Liver (tissue), 9 donors: ENCODE results near the gene REEP3. TPM values are rescaled to one million over a fixed set of nuclear protein-coding genes. Genes with fewer than 3 reads are reported as not detected.

Source experiments
- DNase-seq: peaks from one replicate; pipeline ENCODE4 v3.0.0-alpha.2; 2017; ENCODE audit warnings: low spot score
- H3K27ac ChIP-seq, 2 donors: one replicate each; pipeline ENCODE4 v1.7.0; 2013; ENCODE audit warnings: inconsistent platforms in 2 of 2, low read length in 2 of 2, control low read depth in 1 of 2, low read depth in 1 of 2, mild to moderate bottlenecking in 1 of 2
- H3K27me3 ChIP-seq, 4 donors: one replicate each; pipeline versions ENCODE4 v1.6.1 to v1.7.0; 2013; ENCODE audit warnings: low read length in 3 of 4, inconsistent platforms in 1 of 4, mild to moderate bottlenecking in 1 of 4, moderate library complexity in 1 of 4; ENCODE audit not compliant: control insufficient read depth in 4 of 4, insufficient read depth in 4 of 4
- H3K36me3 ChIP-seq, 4 donors: one replicate each; pipeline versions ENCODE4 v1.6.1 to v1.7.0; 2013; ENCODE audit warnings: low read length in 3 of 4, mild to moderate bottlenecking in 3 of 4, low read depth in 1 of 4, moderate library complexity in 1 of 4; ENCODE audit not compliant: control insufficient read depth in 4 of 4, insufficient read depth in 3 of 4
- H3K4me1 ChIP-seq, 4 donors: one replicate each; pipeline versions ENCODE4 v1.6.1 to v1.7.0; 2013; ENCODE audit warnings: low read length in 3 of 4, mild to moderate bottlenecking in 3 of 4, moderate library complexity in 1 of 4; ENCODE audit not compliant: control insufficient read depth in 4 of 4, insufficient read depth in 4 of 4
- H3K4me3 ChIP-seq, 3 donors: one replicate each; pipeline versions ENCODE4 v1.6.1 to v1.7.0; 2013; ENCODE audit warnings: low read length in 3 of 3, control low read depth in 1 of 3, low read depth in 1 of 3, mild to moderate bottlenecking in 1 of 3
- H3K9ac ChIP-seq, 2 donors: one replicate each; pipeline ENCODE4 v1.7.0; 2013; ENCODE audit warnings: low read length in 2 of 2, mild to moderate bottlenecking in 2 of 2, moderate library complexity in 2 of 2, control low read depth in 1 of 2, low read depth in 1 of 2
- H3K9me3 ChIP-seq, 4 donors: one replicate each; pipeline versions ENCODE4 v1.6.1 to v1.7.0; 2013; ENCODE audit warnings: low read length in 3 of 4; ENCODE audit not compliant: control insufficient read depth in 4 of 4
- CTCF ChIP-seq: fragments of 150-350 bp; IDR thresholded peaks from 2 replicates; pipeline ENCODE4 v1.5.1; 2017; ENCODE audit warnings: improper control_type of control experiment, low read depth, low read length; ENCODE audit not compliant: missing input control
- EGR1 ChIP-seq, 2 donors: IDR thresholded peaks; 2 replicates each; pipeline ENCODE4 v1.6.1; 2016 to 2018; ENCODE audit warnings: antibody characterized with exemption in 2 of 2, low read depth in 2 of 2
- FOXA1 ChIP-seq: IDR thresholded peaks from 2 replicates; pipeline ENCODE4 v1.6.1; 2016; ENCODE audit warnings: antibody characterized with exemption
- FOXA2 ChIP-seq: IDR thresholded peaks from 2 replicates; pipeline ENCODE4 v1.6.1; 2016; ENCODE audit warnings: antibody characterized with exemption
- GABPA ChIP-seq, 2 donors: IDR thresholded peaks in 1 of 2; conservative IDR thresholded peaks in 1 of 2; 2 replicates each; pipeline ENCODE4 v1.6.1; 2016; ENCODE audit warnings: antibody characterized with exemption in 2 of 2, mild to moderate bottlenecking in 1 of 2, moderate library complexity in 1 of 2
- HNF4A ChIP-seq, 2 donors: conservative IDR thresholded peaks; 2 replicates each; pipeline ENCODE4 v1.6.1; 2016; ENCODE audit warnings: antibody characterized with exemption in 2 of 2, mild to moderate bottlenecking in 2 of 2
- HNF4G ChIP-seq: IDR thresholded peaks from 2 replicates; pipeline ENCODE4 v1.6.1; 2016; ENCODE audit warnings: antibody characterized with exemption
- JUND ChIP-seq, 2 donors: IDR thresholded peaks; 2 replicates each; pipeline ENCODE4 v1.6.1; 2016; ENCODE audit warnings: antibody characterized with exemption in 2 of 2
- NR2F2 ChIP-seq: IDR thresholded peaks from 2 replicates; pipeline ENCODE4 v1.6.1; 2016; ENCODE audit warnings: antibody characterized with exemption
- RAD21 ChIP-seq, 2 donors: IDR thresholded peaks; 2 replicates each; pipeline ENCODE4 v1.6.1; 2016; ENCODE audit warnings: antibody characterized with exemption in 2 of 2, mild to moderate bottlenecking in 2 of 2
- RXRA ChIP-seq, 2 donors: IDR thresholded peaks; 2 replicates each; pipeline ENCODE4 v1.6.1; 2017 to 2018; ENCODE audit warnings: antibody characterized with exemption in 2 of 2, mild to moderate bottlenecking in 1 of 2
- SP1 ChIP-seq: IDR thresholded peaks from 2 replicates; pipeline ENCODE4 v1.6.1; 2018; ENCODE audit warnings: antibody characterized with exemption, mild to moderate bottlenecking
- TAF1 ChIP-seq: conservative IDR thresholded peaks from 2 replicates; pipeline ENCODE4 v1.6.1; 2016; ENCODE audit warnings: antibody characterized with exemption, mild to moderate bottlenecking
- YY1 ChIP-seq: IDR thresholded peaks from 2 replicates; pipeline ENCODE4 v1.6.1; 2016; ENCODE audit warnings: antibody characterized with exemption, mild to moderate bottlenecking
- WGBS: extraction: QIAGEN DNeasy Blood & Tissue Kit; methylation state at CpG from one replicate; pipeline ENCODE4 v1.1.7; 2013; 5-methylcytosine and 5-hydroxymethylcytosine counted together
- polyA plus RNA-seq, 2 donors: library from polyadenylated mRNA; stranded (reverse) in 1 of 2; unstranded in 1 of 2; fragments of 200-250 nt in 1 of 2; fragments of >200 nt in 1 of 2; fragmentation: Nextera tagmentation in 1 of 2; extraction: Ambion mirVana in 1 of 2; gene quantifications; one replicate each; pipeline versions ENCODE4 v1.2.1 to v1.2.3, GENCODE V29; 2013 to 2015
- total RNA-seq, 2 donors: library from RNA; depleted of rRNA; stranded (reverse); fragments of >200 nt; gene quantifications; one replicate each; pipeline ENCODE4 v1.2.3, GENCODE V29; 2014
- TF ChIP-seq, protein P1 (sequence below): IDR thresholded peaks from 2 replicates; pipeline ENCODE4 v1.6.1; 2016; ENCODE audit warnings: antibody characterized with exemption
- TF ChIP-seq, protein P2 (sequence below): IDR thresholded peaks from 2 replicates; pipeline ENCODE4 v1.6.1; 2016; ENCODE audit warnings: antibody characterized with exemption
- TF ChIP-seq, protein P3 (sequence below): IDR thresholded peaks from 2 replicates; pipeline ENCODE4 v1.6.1; 2016; ENCODE audit warnings: antibody characterized with exemption
- TF ChIP-seq, protein P4 (sequence below): IDR thresholded peaks from 2 replicates; pipeline ENCODE4 v1.6.1; 2016; ENCODE audit warnings: antibody characterized with exemption, mild to moderate bottlenecking
- donor health status: healthy.
- donor health status: healthy.
- donor health status: healthy.
- donor health status: healthy.
- donor health status: healthy.

REEP3 gene
- total and polyA plus RNA-seq, 4 donors: 7.9 to 26.9 (median 18.2) TPM

DNA sequence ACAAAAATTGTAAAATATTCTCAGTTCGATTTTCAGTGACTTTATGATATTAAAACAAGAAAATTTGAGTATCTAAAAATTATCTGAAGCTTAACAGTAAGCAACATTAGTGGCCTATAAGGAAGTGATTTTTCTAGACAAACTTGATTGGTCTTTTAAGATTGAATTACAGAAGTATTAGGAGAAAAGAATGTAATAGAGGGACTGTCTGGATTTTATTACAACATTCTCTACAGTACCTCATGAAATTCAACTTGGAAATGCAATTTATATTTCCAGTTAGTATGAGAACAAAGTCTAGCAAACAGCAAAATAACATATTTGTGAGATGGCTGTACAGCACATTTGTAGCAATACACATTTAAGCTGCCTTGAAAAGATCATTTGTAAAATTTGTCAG is 18.8 kb downstream of the REEP3 start (continued):
- no peak for TF ChIP-seq CTCF
- no peak for TF ChIP-seq TAF1
- TF ChIP-seq, protein P1, sequence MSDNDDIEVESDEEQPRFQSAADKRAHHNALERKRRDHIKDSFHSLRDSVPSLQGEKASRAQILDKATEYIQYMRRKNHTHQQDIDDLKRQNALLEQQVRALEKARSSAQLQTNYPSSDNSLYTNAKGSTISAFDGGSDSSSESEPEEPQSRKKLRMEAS: no peak
- TF ChIP-seq FOXA1: no peak

DNA sequence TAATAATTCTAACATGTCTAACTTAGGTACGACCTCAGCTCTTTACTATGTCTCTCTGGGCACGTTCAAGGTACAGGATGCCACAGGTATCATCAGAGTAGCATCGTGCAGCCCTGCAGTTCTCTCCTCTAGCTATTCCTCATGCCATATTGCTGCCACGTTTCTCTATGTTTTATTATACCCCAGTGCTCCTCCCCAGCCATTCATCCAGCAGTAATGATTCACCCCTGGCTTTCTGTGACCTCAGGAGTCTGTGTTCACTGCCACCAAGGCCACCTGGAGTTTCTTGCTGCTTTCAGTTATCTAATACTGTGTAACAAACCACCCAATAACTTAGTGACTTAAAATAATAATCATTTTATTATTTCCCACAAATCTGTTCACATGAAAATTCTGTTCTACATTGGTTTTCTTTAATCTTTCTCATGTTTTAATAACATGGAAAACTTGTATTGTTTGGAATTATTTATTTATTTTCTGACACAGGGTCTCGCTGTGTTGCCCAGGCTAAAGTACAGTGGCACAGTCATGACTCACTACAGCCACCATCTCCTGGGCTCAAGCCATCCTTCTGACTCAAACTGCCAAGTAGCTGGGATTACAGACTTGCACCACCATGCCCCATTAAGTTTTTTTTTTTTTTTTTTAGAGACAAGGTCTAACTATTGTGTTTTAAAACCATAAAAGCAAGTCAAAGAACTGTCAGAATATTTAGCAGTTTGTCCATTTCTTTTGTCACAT is 21.8 kb downstream of the REEP3 start:
- 84% methylated on average over 5 of the region's 5 CpGs for WGBS
- Histone ChIP-seq H3K4me1 (no peaks in the 10 kb centered on the region), H3K36me3 (no peaks in the 10 kb centered on the region), H3K9ac (no peak overlapping the region), H3K9me3 (no peaks in the 10 kb centered on the region), H3K27ac (no peak overlapping the region), H3K27me3 (no peaks in the 10 kb centered on the region), H3K4me3 (no peak overlapping the region)
- no peak for DNase-seq
- TF ChIP-seq HNF4A (conservative IDR thresholded peaks at IDR 0.05) (no peak), JUND (IDR thresholded peaks at IDR 0.05) (no peak), RXRA (IDR thresholded peaks at IDR 0.05) (no peak), TAF1 (no peak), YY1 (no peak), HNF4G (no peak), FOXA1 (no peak), NR2F2 (no peak), CTCF (no peak), RAD21 (IDR thresholded peaks at IDR 0.05) (no peak), EGR1 (IDR thresholded peaks at IDR 0.05; ENCODE audit: low read depth in 2 of 2) (no peak), GABPA (IDR thresholded peaks at IDR 0.05 in 1 of 2, conservative IDR thresholded peaks at IDR 0.05 in 1 of 2) (no peak), FOXA2 (no peak), SP1 (no peak)
- TF ChIP-seq, protein P2, sequence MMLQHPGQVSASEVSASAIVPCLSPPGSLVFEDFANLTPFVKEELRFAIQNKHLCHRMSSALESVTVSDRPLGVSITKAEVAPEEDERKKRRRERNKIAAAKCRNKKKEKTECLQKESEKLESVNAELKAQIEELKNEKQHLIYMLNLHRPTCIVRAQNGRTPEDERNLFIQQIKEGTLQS: no peak
- TF ChIP-seq, protein P3, sequence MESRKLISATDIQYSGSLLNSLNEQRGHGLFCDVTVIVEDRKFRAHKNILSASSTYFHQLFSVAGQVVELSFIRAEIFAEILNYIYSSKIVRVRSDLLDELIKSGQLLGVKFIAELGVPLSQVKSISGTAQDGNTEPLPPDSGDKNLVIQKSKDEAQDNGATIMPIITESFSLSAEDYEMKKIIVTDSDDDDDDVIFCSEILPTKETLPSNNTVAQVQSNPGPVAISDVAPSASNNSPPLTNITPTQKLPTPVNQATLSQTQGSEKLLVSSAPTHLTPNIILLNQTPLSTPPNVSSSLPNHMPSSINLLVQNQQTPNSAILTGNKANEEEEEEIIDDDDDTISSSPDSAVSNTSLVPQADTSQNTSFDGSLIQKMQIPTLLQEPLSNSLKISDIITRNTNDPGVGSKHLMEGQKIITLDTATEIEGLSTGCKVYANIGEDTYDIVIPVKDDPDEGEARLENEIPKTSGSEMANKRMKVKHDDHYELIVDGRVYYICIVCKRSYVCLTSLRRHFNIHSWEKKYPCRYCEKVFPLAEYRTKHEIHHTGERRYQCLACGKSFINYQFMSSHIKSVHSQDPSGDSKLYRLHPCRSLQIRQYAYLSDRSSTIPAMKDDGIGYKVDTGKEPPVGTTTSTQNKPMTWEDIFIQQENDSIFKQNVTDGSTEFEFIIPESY: no peak
- TF ChIP-seq, protein P1: no peak
- TF ChIP-seq, protein P4, sequence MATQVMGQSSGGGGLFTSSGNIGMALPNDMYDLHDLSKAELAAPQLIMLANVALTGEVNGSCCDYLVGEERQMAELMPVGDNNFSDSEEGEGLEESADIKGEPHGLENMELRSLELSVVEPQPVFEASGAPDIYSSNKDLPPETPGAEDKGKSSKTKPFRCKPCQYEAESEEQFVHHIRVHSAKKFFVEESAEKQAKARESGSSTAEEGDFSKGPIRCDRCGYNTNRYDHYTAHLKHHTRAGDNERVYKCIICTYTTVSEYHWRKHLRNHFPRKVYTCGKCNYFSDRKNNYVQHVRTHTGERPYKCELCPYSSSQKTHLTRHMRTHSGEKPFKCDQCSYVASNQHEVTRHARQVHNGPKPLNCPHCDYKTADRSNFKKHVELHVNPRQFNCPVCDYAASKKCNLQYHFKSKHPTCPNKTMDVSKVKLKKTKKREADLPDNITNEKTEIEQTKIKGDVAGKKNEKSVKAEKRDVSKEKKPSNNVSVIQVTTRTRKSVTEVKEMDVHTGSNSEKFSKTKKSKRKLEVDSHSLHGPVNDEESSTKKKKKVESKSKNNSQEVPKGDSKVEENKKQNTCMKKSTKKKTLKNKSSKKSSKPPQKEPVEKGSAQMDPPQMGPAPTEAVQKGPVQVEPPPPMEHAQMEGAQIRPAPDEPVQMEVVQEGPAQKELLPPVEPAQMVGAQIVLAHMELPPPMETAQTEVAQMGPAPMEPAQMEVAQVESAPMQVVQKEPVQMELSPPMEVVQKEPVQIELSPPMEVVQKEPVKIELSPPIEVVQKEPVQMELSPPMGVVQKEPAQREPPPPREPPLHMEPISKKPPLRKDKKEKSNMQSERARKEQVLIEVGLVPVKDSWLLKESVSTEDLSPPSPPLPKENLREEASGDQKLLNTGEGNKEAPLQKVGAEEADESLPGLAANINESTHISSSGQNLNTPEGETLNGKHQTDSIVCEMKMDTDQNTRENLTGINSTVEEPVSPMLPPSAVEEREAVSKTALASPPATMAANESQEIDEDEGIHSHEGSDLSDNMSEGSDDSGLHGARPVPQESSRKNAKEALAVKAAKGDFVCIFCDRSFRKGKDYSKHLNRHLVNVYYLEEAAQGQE: no peak
